Stimulated activated CD4-positive, alpha-beta T cell treated with anti-CD3 and anti-CD28 coated beads, Interleukin-2, amount 100 ng/mL, for 48 hours (primary cell): ENCODE results near the gene DLGAP1.

Experiments
- DNase-seq, 2 donors: peaks; one replicate each; pipeline ENCODE4 v3.0.0-alpha.2; 2020

DLGAP1 gene

GRCh38 chr18:3852321-3852720 is 602.8 kb downstream of the DLGAP1 start:
- DNase-seq: no peak

GRCh38 chr18:3851159-3851558 is 603.9 kb downstream of the DLGAP1 start:
- no peak for DNase-seq

GRCh38 chr18:3848316-3848715 is 606.8 kb downstream of the DLGAP1 start:
- DNase-seq: no peak

GRCh38 chr18:3845161-3845560 is 609.9 kb downstream of the DLGAP1 start:
- no peak for DNase-seq

- no peak for DNase-seq
Observed at GRCh38 chr18:3842844-3843243, 612.3 kb downstream of the DLGAP1 start.

GRCh38 chr18:3840766-3841165 is 614.3 kb downstream of the DLGAP1 start:
- no peak for DNase-seq

GRCh38 chr18:3839581-3839981 is 615.5 kb downstream of the DLGAP1 start:
- no peak for DNase-seq

GRCh38 chr18:3836483-3837335 is 618.4 kb downstream of the DLGAP1 start:
- no peak for DNase-seq

- DNase-seq: no peak
Observed at GRCh38 chr18:3832025-3832638, 623.0 kb downstream of the DLGAP1 start.

- no peak for DNase-seq
Observed at GRCh38 chr18:3830604-3831003, 624.5 kb downstream of the DLGAP1 start.

- DNase-seq: no peak
Observed at GRCh38 chr18:3827236-3827845, 627.8 kb downstream of the DLGAP1 start.

- DNase-seq: no peak
Observed at GRCh38 chr18:3826021-3826420, 629.1 kb downstream of the DLGAP1 start.

GRCh38 chr18:3824101-3824500 is 631.0 kb downstream of the DLGAP1 start:
- DNase-seq: no peak

GRCh38 chr18:3823073-3823472 is 632.0 kb downstream of the DLGAP1 start:
- DNase-seq: no peak

GRCh38 chr18:3821524-3821923 is 633.6 kb downstream of the DLGAP1 start:
- no peak for DNase-seq

- DNase-seq: no peak
Observed at GRCh38 chr18:3819961-3820360, 635.1 kb downstream of the DLGAP1 start.

GRCh38 chr18:3816610-3817363 is 638.3 kb downstream of the DLGAP1 start:
- no peak for DNase-seq

GRCh38 chr18:3815991-3816390 is 639.1 kb downstream of the DLGAP1 start:
- DNase-seq: no peak

- DNase-seq: no peak
Observed at GRCh38 chr18:3814816-3815215, 640.3 kb downstream of the DLGAP1 start.

- no peak for DNase-seq
Observed at GRCh38 chr18:3810296-3810695, 644.8 kb downstream of the DLGAP1 start.

- DNase-seq: no peak
Observed at GRCh38 chr18:3808985-3809780, 645.9 kb downstream of the DLGAP1 start.

GRCh38 chr18:3806656-3807055 is 648.5 kb downstream of the DLGAP1 start:
- DNase-seq: no peak
